NCI-H748 treated with DMSO at 0.1 percent for 48 hours (cell line): ENCODE measurements around the gene SEC23IP.
"Not testable (repeated sequence)": the region's sequence is repeated elsewhere in the genome, so short reads cannot be mapped to it uniquely, and the experiment has no call there.

Source experiments
- DNase-seq: peaks from one replicate; lab custom pipeline; 2025; lab: John Stamatoyannopoulos, UW

Gene SEC23IP

GRCh38 chr10:119883901-119884611 lies 8.5 kb upstream of the SEC23IP start:
- DNase-seq, result not testable (repeated sequence)

GRCh38 chr10:119886070-119886469 lies 6.5 kb upstream of the SEC23IP start:
- not testable (repeated sequence) for DNase-seq

GRCh38 chr10:119888715-119889114 lies 3.8 kb upstream of the SEC23IP start:
- DNase-seq, result not testable (repeated sequence)

DNA sequence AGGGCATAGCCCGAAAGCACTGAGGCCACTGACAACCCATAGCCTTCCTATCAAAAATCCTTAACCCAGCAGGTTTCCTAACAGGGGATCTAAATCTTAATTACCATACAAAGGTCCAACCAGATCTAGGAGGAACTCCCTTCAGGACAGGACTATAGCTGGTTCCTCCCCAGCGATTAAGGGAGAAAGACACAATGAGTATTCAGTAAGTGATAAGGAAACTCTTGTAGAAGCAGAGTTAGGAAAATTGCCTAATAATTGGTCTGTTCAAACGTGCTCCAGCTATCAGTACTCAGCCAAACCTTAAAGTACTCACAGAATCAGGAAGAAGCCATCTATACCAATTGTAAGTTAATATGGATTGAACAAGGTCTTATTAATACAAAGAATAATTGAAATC lies 3.3 kb upstream of the SEC23IP start:
- not testable (repeated sequence) for DNase-seq

DNA sequence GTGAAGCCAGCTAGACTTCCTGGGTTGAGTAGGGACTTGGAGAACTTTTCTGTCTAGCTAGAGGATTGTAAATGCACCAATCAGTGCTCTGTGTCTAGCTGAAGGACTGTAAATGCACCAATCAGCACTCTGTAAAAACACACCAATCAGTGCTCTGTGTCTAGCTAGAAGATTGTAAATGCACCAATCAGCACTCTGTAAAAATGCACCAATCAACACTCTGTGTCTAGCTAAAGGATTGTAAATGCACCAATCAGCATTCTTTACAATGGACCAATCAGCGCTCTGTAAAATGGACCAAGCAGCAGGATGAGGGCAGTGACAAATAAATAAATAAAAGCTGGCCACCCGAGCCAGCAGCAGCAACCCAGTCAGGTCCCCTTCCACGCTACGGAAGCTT lies 2.2 kb upstream of the SEC23IP start:
- not testable (repeated sequence) for DNase-seq

DNA sequence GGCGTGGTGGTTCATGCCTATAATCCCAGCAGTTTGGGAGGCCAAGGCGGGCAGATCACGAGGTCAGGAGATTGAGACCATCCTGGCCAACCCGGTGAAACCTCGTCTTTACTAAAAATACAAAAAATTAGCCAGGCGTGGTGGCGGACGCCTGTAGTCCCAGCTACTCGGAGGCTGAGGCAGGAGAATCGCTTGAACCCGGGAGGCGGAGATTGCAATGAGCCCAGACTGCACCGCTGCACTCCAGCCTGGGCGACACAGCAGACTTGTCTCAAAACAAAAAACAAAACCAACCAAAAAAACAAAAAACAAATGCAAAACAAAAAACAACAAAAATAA lies 712 bp upstream of the SEC23IP start:
- not testable (repeated sequence) for DNase-seq

- no peak for DNase-seq
Observed at GRCh38 chr10:119893074-119893473, 544 bp downstream of the SEC23IP start.

DNA sequence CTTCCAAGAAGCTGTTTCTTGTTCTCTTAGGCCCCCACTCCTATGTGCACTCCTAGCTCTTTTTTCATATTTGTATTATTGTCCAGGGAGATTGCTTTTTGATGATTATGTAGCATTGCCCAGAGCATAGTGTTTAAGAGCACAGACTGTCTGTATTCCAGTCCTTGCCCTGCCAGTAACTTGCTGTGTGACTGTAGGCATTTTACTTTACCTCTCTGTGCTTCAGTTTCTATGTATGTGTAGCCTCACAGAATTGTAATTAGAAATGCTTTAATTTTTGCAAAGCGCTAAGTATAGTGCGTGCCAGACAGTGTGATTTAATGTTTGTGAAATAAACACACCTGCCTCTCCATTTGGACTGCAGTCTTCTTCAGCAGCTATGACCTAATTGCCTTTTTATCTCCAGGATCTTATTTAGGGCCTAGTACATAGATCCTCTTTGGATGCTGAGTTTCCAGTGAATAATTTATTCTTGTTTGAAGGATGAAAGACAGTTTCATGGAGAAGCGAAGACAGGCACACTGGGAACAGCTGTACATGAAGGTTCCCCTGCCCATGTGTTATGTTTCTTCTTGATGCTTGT lies 1.4 kb downstream of the SEC23IP start:
- no peak for DNase-seq

DNA sequence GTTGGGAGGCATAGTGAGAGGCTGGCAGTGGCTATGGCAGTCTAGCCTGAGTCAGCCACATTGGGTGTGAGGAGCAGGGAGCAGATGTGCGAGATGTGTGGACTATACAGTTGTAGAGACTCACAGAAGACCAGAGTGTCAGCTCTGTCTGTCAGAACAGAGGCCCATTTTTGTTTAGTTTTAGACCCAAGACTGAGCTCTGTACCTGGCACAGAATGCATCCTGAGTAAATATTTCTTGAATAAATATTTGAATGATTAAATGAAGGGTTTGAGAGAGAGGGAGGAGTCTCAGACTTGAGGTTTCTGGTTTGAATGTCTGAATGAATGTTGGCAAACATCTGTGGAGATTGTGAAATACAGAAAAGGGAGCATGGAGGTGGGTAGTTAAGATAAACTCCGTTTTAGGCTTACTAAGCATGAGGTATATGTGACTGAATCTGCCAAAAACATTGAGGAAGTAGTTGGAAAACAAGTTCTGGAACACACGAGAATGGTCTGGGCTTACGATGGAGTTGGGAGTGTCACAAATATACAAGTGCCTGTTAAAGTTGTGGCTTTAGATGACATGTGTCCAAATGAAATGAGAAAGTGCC lies 3.6 kb downstream of the SEC23IP start:
- DNase-seq, result no peak

DNA sequence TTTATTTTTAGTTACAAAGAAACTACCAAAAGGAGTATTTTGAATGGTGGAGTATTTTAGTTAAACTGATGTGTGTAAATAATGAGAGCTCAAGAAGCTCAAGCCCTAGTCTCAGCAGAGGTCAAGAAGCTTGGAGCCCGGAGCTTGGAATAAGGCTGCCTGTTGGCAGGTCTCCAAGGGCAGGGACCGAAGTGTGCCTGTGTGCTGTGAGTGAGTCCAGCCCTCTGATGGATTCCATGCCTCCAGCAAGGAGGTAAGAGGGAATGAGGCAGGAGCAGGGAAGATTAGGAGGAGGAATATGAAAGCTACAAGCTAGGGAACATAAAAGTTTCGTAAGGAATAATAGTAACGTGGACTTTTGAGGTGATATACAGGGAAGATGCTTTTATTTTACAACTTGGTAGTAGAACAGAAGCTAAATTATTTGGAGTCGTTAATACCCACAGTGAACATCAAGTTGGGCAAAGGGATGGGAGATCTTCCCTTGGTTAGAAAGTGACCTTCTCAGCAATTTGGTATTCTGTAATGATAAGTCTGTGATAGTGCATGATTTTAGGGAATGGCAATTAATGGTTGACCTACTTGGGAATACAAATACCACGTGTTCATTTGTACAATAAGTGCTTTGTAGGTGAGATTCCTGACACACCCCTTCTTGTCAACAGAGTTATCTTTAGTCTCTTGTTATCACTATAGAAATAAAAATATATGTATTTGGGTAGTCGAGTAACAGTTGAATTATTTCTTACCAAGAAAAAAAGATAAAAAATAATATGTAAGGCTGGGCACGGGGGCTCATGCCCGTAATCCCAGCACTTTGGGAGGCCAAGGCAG lies 4.6 kb downstream of the SEC23IP start:
- no peak for DNase-seq

DNA sequence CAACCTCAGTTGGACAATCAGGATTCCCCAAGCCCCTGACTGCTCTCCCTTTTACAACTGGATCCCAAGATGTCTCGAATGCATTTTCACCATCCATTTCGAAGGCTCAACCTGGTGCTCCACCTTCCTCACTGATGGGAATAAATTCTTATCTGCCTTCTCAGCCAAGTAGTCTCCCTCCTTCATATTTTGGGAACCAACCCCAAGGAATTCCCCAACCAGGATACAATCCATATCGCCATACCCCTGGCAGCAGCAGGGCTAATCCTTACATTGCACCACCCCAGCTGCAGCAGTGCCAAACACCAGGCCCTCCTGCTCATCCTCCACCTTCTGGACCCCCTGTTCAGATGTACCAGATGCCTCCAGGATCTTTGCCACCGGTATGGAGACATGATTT lies 6.0 kb downstream of the SEC23IP start:
- no peak for DNase-seq

DNA sequence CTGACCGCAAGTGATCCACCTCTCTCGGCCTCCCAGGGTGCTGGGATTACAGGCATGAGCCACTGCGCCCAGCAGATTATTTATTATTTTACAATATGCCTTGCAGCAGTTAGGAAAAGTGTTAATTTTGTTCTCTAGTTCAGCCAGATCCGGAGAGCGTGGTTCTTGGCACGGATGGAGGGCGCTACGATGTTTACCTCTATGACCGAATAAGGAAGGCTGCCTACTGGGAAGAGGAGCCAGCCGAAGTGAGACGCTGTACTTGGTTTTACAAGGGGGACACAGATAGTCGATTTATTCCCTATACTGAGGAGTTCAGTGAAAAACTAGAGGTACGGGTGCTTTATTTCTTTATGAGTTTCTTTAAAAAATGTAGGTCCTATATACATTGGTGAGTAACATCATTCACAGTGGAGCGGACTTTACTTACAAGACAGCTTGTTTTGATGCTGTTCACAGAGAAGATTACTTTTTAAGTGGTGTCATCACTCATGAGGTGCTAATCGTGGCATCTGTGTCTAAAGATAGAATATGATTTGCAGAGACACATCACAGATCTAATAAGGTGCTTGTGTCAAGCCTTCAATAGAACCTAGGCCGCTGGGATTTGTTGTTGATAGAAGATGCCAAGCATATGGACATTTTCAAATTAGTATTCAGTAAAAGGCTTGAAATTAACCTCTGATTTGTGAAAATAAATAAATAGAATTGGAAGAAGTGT lies 11.6 kb downstream of the SEC23IP start:
- DNase-seq, result no peak

DNA sequence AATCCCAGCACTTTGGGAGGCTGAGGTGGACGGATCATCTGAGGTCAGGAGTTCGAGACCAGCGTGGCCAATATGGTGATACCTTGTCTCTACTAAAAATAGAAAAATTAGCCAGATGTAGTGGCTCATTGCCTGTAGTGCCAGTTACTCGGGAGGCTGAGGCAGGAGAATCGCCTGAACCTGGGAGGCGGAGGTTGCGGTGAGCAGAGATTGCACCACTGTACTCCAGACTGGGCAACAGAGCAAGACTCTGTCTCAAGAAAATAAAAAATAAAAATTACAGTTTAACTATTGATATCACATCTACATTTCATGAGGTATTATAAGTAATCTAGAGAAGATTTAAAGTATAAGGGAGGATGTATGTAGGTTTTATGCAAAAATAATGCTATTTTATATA lies 15.2 kb downstream of the SEC23IP start:
- DNase-seq, result not testable (repeated sequence)

GRCh38 chr10:119908166-119908565 lies 15.6 kb downstream of the SEC23IP start:
- DNase-seq, result no peak

- DNase-seq, result no peak
Observed at GRCh38 chr10:119910689-119911088, 18.2 kb downstream of the SEC23IP start.

DNA sequence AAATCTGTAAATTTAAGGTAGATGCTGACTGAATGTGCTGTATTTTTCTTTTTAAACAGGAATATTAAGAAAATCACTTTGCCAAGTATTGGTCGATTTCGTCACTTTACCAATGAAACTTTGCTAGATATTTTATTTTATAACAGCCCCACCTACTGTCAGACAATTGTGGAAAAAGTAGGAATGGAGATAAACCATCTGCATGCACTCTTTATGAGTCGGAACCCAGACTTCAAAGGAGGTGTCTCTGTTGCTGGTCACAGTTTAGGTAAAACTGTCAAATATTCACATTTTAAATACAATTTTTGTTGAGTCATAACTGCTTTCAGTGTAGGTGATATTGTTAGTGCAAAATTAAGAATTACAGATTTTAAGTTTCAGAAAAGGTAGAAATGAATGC lies 25.2 kb downstream of the SEC23IP start:
- DNase-seq, result no peak

DNA sequence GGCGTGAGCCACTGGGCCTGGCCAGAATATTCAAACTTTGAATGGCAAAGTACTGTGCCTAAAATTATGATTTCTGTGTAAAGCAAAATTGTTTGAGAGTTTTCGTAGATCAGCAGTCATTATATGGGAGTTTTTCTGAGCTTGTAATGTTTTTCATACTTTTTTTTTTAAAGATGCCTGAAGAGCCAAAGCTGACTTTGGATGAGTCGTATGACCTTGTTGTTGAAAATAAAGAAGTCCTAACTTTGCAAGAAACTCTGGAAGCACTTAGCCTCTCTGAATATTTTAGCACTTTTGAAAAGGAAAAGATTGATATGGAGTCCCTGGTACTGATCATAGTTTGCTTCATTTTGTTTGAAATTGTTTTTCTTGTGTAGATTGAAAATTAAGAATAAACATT lies 26.7 kb downstream of the SEC23IP start:
- DNase-seq, result no peak

DNA sequence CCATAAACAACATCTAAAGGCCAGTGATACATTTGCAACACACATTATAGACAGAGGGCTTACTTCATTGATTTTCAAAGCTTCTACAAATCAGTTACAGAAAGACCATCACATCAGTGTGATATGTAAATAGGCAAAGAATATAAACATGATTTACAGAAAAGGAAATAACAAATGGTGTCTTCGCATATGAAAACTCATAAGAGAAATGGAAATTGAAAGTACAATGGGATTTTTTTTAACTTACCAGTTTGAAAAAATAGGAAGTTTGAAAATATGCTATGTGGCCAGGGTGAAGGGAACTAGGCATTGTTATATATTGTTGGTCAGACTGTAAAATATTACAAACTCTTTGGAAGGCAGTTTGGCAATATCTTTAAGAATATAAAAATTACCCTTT lies 27.3 kb downstream of the SEC23IP start:
- no peak for DNase-seq

DNA sequence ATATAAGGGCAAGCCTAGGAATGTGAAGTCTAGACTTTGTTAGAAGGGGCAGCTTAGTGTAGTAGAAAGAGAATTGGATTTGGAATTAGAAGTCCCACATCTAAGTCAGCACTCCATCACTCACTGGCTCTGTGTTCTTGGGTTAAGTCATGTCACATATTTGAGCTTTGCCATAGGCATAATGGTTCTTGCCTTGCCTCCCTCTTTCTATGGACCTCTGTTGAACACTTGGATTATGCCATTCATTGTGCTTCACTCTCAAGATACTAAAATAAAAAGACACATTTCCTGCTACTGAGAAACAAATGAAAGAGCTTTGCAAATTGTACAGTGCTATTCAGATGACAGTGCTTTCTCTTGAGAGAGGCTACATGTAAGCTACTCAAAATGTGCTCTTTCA lies 35.9 kb downstream of the SEC23IP start:
- DNase-seq, result no peak

DNA sequence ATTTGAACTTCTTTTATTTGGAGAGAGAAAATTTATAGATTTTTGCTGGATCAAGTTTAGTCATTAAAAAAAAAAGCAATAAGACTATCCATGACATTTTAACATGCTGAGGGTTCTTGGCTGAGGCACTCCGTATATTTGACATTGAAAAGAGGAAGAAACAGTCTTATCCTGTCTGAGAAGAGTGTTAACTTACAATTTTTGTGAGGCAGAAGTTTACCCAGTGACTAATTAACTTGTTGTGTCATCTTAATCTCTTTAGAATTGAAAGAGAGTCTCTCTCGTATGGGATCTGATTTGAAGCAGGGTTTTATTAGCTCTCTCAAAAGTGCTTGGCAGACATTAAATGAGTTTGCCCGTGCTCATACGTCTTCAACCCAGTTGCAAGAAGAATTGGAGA lies 39.3 kb downstream of the SEC23IP start:
- no peak for DNase-seq

DNA sequence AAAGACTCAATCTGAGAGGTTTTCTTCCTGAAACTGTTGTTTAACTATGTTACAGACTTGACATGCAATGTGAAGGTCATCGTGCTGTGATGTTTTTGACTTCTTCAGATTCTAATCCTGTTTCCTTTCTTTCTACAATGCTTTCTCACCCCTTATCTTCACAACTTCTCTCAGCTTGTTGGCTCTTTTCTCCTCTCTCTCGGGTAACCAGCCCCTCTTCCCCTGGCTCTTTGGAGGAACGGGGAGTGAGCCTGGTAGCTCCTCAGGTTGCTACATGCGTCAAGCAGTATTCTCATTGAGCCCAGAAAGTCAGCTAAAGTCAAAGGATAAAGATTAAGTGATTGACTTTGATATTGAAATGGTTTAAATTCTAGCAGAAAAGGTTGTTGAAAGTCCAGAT lies 40.1 kb downstream of the SEC23IP start:
- no peak for DNase-seq

DNA sequence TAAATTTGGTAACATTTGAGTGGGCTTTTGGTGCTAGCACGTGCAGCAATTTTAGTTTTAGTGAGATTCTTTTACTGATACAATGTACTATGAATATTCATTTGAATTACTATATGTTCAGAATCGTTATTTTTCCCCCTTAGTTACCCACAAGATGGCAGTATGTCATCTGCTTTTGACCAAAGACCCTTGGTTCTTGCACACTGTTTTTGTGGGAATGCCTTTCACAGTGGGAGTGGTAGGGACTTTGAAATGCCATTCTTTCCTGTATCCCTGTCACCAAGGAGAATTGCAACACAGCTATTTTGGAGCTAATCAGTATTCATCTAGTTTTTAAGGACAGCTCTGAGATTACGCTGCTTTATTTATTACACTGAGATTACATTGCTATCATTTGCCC lies 40.6 kb downstream of the SEC23IP start:
- DNase-seq, result peak; percentile 0
